GM12872 (cell line): ENCODE data around the gene SERPINB8.

ENCODE experiments used
- CTCF ChIP-seq: IDR thresholded peaks from 3 replicates; pipeline ENCODE4 v1.5.1; 2011; ENCODE audit warnings: low read depth, mild to moderate bottlenecking, low read length, moderate library complexity; ENCODE audit not compliant: insufficient read depth

SERPINB8 gene

GRCh38 chr18:64019922-64020756 lies 50.3 kb downstream of the SERPINB8 start:
- no peak for TF ChIP-seq CTCF

DNA sequence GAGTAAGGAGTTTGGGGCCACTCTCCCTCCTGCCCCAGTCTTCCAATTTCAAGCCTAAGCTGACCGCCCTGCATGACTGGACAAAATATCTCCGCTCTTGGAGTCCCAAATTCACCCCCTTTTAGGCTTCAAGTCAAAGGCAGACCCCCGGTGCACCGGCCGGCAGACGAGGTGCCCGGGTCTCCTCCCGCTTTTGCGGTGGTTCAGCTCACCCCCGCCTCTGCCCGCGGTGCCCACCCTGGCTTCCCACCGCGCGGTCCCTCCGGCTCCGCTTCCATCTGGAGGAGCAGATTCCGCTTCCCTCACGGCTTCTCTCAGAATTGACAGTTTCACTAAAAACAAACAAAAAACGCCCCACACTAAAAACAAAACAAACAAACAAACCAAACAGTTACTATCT lies 56.5 kb downstream of the SERPINB8 start:
- TF ChIP-seq CTCF = no peak

DNA sequence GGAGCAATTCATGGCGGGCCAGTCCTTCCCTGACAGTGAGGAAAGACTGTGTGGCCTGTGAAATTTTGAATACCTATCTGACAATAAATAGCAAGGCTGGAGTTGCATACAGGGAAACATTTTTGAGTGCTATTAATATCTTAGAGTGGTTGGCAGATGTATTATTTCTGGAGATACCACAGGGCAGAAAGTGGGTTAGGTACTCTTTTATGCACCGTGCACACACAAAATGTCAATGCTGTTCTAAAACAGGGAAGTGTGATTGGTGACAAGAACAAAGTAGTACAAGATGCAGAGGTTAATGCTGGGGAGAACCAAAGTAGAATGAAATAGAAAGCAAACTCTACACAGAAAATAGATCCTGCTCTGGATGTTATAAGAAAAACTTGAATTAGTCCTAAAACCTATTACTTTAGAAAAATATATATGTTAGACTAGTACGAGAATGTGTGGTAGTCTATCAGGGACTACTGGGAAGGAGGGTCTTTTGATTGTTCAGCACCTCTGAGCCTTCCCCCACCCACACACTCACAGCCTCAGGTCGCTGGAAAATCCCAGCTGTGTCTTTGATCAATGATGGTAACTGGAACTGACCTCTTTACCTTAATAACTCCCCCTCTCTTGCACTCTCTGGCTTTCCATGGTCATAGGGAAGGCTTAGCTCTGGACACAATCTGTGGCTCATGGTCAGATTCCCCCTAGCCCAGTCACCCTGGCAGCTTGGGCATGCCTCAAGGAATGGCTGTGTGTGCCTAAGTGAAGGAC lies 58.2 kb downstream of the SERPINB8 start:
- TF ChIP-seq CTCF = no peak

GRCh38 chr18:64029096-64029495 lies 59.2 kb downstream of the SERPINB8 start:
- TF ChIP-seq CTCF = no peak

GRCh38 chr18:64031411-64031810 lies 61.5 kb downstream of the SERPINB8 start:
- no peak for TF ChIP-seq CTCF

DNA sequence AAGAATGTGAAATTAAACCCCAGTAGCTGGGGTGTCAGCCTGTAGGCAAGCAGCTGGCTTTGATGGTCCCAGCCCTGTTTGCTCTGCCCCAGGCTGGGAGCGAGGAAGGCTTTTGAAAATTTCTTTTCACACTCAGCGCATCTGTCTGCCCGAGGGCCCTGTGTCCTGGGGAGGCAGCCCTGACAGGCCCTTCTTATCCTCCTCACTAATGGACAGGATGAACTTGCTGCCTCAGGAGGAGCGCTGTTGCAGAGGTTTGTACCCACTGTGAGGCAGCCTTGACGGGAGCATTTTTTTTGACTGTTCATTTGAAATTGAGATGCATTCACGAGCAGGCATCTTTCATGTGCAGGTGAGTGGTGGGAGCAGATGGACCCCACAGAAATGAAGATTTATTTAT lies 62.4 kb downstream of the SERPINB8 start:
- TF ChIP-seq CTCF = no peak

DNA sequence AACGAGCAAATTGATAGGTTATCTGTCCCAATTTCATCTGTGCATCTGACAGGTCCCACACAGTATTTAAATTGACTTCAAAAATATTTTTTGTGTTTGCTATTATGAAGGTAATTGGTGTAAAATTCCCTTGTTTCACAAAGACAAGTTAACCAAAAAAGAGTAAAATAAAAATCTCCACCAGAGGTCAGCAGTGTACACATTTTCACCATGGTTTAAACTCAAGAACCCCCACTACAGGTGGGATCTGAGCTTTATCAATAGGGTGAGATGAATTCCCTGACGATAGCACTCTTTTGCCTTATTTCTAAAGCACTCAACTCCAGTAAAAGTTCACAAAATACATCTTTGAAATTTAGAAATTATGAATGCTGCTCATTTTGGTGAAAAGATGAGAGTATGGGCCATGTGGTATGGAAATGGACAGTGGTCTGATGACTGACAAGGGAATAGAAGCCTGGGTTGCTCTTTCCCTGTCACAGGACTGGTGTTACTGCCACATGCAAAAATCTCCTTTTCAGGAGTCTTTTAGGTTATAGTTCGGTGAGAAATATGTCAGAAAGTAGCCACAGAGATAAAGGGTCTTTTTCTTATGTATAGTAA lies 68.0 kb downstream of the SERPINB8 start:
- TF ChIP-seq CTCF = peak; percentile 48
